Measurements from ENCODE around the gene OTUD3. TPM values are rescaled to one million over a fixed set of nuclear protein-coding genes. Genes with fewer than 3 reads are reported as not detected.

OTUD3 gene
- total and polyA plus RNA-seq, 9 of the 15 experiments (the other 6 are each of a cell fraction or from before 2014, with no cell fraction given): 2.0 to 16.6 (median 11.0) TPM

GRCh38 chr1:19869929-19870328, 12.3 kb upstream of the OTUD3 start (continued):
- TF ChIP-seq, protein P1, sequence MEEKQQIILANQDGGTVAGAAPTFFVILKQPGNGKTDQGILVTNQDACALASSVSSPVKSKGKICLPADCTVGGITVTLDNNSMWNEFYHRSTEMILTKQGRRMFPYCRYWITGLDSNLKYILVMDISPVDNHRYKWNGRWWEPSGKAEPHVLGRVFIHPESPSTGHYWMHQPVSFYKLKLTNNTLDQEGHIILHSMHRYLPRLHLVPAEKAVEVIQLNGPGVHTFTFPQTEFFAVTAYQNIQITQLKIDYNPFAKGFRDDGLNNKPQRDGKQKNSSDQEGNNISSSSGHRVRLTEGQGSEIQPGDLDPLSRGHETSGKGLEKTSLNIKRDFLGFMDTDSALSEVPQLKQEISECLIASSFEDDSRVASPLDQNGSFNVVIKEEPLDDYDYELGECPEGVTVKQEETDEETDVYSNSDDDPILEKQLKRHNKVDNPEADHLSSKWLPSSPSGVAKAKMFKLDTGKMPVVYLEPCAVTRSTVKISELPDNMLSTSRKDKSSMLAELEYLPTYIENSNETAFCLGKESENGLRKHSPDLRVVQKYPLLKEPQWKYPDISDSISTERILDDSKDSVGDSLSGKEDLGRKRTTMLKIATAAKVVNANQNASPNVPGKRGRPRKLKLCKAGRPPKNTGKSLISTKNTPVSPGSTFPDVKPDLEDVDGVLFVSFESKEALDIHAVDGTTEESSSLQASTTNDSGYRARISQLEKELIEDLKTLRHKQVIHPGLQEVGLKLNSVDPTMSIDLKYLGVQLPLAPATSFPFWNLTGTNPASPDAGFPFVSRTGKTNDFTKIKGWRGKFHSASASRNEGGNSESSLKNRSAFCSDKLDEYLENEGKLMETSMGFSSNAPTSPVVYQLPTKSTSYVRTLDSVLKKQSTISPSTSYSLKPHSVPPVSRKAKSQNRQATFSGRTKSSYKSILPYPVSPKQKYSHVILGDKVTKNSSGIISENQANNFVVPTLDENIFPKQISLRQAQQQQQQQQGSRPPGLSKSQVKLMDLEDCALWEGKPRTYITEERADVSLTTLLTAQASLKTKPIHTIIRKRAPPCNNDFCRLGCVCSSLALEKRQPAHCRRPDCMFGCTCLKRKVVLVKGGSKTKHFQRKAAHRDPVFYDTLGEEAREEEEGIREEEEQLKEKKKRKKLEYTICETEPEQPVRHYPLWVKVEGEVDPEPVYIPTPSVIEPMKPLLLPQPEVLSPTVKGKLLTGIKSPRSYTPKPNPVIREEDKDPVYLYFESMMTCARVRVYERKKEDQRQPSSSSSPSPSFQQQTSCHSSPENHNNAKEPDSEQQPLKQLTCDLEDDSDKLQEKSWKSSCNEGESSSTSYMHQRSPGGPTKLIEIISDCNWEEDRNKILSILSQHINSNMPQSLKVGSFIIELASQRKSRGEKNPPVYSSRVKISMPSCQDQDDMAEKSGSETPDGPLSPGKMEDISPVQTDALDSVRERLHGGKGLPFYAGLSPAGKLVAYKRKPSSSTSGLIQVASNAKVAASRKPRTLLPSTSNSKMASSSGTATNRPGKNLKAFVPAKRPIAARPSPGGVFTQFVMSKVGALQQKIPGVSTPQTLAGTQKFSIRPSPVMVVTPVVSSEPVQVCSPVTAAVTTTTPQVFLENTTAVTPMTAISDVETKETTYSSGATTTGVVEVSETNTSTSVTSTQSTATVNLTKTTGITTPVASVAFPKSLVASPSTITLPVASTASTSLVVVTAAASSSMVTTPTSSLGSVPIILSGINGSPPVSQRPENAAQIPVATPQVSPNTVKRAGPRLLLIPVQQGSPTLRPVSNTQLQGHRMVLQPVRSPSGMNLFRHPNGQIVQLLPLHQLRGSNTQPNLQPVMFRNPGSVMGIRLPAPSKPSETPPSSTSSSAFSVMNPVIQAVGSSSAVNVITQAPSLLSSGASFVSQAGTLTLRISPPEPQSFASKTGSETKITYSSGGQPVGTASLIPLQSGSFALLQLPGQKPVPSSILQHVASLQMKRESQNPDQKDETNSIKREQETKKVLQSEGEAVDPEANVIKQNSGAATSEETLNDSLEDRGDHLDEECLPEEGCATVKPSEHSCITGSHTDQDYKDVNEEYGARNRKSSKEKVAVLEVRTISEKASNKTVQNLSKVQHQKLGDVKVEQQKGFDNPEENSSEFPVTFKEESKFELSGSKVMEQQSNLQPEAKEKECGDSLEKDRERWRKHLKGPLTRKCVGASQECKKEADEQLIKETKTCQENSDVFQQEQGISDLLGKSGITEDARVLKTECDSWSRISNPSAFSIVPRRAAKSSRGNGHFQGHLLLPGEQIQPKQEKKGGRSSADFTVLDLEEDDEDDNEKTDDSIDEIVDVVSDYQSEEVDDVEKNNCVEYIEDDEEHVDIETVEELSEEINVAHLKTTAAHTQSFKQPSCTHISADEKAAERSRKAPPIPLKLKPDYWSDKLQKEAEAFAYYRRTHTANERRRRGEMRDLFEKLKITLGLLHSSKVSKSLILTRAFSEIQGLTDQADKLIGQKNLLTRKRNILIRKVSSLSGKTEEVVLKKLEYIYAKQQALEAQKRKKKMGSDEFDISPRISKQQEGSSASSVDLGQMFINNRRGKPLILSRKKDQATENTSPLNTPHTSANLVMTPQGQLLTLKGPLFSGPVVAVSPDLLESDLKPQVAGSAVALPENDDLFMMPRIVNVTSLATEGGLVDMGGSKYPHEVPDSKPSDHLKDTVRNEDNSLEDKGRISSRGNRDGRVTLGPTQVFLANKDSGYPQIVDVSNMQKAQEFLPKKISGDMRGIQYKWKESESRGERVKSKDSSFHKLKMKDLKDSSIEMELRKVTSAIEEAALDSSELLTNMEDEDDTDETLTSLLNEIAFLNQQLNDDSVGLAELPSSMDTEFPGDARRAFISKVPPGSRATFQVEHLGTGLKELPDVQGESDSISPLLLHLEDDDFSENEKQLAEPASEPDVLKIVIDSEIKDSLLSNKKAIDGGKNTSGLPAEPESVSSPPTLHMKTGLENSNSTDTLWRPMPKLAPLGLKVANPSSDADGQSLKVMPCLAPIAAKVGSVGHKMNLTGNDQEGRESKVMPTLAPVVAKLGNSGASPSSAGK (IDR thresholded peaks at IDR 0.05): no peak
- no peak for TF ChIP-seq ZNF518B (CRISPR knock-in tag; IDR thresholded peaks at IDR 0.05)
- no peak for TF ChIP-seq HNRNPK (IDR thresholded peaks at IDR 0.05; ENCODE audit: low read depth, low read length, poor library complexity, severe bottlenecking)
- no peak for TF ChIP-seq NR2F6 (CRISPR knock-in tag; IDR thresholded peaks at IDR 0.05)
- TF ChIP-seq ZNF133 (CRISPR knock-in tag; IDR thresholded peaks at IDR 0.05): no peak
- TF ChIP-seq, protein P2, sequence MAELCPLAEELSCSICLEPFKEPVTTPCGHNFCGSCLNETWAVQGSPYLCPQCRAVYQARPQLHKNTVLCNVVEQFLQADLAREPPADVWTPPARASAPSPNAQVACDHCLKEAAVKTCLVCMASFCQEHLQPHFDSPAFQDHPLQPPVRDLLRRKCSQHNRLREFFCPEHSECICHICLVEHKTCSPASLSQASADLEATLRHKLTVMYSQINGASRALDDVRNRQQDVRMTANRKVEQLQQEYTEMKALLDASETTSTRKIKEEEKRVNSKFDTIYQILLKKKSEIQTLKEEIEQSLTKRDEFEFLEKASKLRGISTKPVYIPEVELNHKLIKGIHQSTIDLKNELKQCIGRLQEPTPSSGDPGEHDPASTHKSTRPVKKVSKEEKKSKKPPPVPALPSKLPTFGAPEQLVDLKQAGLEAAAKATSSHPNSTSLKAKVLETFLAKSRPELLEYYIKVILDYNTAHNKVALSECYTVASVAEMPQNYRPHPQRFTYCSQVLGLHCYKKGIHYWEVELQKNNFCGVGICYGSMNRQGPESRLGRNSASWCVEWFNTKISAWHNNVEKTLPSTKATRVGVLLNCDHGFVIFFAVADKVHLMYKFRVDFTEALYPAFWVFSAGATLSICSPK (IDR thresholded peaks at IDR 0.05; ENCODE audit: borderline replicate concordance): no peak
- TF ChIP-seq, protein P3, sequence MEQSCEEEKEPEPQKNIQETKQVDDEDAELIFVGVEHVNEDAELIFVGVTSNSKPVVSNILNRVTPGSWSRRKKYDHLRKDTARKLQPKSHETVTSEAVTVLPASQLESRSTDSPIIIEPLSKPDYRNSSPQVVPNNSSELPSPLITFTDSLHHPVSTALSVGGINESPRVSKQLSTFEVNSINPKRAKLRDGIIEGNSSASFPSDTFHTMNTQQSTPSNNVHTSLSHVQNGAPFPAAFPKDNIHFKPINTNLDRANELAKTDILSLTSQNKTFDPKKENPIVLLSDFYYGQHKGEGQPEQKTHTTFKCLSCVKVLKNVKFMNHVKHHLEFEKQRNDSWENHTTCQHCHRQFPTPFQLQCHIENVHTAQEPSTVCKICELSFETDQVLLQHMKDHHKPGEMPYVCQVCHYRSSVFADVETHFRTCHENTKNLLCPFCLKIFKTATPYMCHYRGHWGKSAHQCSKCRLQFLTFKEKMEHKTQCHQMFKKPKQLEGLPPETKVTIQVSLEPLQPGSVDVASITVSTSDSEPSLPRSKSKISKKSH (CRISPR knock-in tag; IDR thresholded peaks at IDR 0.05): no peak
- TF ChIP-seq FOXJ3 (CRISPR knock-in tag; IDR thresholded peaks at IDR 0.05): no peak
